Measurements from ENCODE around the gene MT1M. TPM values are rescaled to one million over a fixed set of nuclear protein-coding genes. Genes with fewer than 3 reads are reported as not detected.

The MT1M gene
- total RNA-seq, 1 experiment from 2014 or later, result not detected

GRCh38 chr16:56643833-56644232 lies 11.4 kb downstream of the MT1M start:
- H3K27ac ChIP-seq, result no peak overlapping the region
- H3K27me3 ChIP-seq (ENCODE audit: insufficient read depth, low read depth), result no peaks in the 10 kb centered on the region

GRCh38 chr16:56645311-56645710 lies 12.9 kb downstream of the MT1M start:
- no peaks in the 10 kb centered on the region for H3K79me2 ChIP-seq (ENCODE audit: low read depth)
- no peak overlapping the region for H3K4me2 ChIP-seq
- H3F3A ChIP-seq (ENCODE audit: insufficient read depth, low read depth), result peaks cover 27% of the 10 kb centered on the region
- no peak overlapping the region for H3K27ac ChIP-seq
- H3K4me3 ChIP-seq, result no peak overlapping the region
- no TSS peak for BruUV-seq (replicated peaks)
- no peaks in the 10 kb centered on the region for H3K9me2 ChIP-seq (ENCODE audit: insufficient read depth)
- no peaks in the 10 kb centered on the region for H3K36me3 ChIP-seq (ENCODE audit: low read depth)
- intact Hi-C loops (cut with micrococcal nuclease; ENCODE audit: unreplicated experiment), result no loop called here
- H3K9me3 ChIP-seq (ENCODE audit: insufficient read depth, low read depth), result no peaks in the 10 kb centered on the region
- peaks cover 5% of the 10 kb centered on the region; the same call in 1 of the 2 replicates for H4K20me1 ChIP-seq (ENCODE audit: insufficient read depth)
- peaks cover 33% of the 10 kb centered on the region for H3K4me1 ChIP-seq (replicated peaks; ENCODE audit: insufficient read depth)
- no peak overlapping the region for H2AFZ ChIP-seq
- no peak for TF ChIP-seq EZH2 (IDR thresholded peaks at IDR 0.05; ENCODE audit: low read depth)
- TF ChIP-seq CTCF (conservative IDR thresholded peaks at IDR 0.05), result no peak
- no peak for DNase-seq
- ChIA-PET POLR2A (ENCODE audit: unreplicated experiment) (no interaction called here), CTCF (no interaction called here)
- H3K27me3 ChIP-seq (ENCODE audit: insufficient read depth, low read depth), result no peaks in the 10 kb centered on the region

More at GRCh38 chr16:56643833-56644232, 11.4 kb downstream of the MT1M start:
- Histone ChIP-seq H3K79me2 (ENCODE audit: low read depth) (no peaks in the 10 kb centered on the region), H4K20me1 (ENCODE audit: insufficient read depth) (no peaks in the 10 kb centered on the region), H3K4me2 (peak overlapping the region; percentile 71), H2AFZ (no peak overlapping the region), H3K36me3 (ENCODE audit: low read depth) (no peaks in the 10 kb centered on the region), H3K4me1 (replicated peaks; ENCODE audit: insufficient read depth) (peaks cover 34% of the 10 kb centered on the region), H3K9me2 (ENCODE audit: insufficient read depth) (no peaks in the 10 kb centered on the region), H3K9me3 (ENCODE audit: insufficient read depth, low read depth) (no peaks in the 10 kb centered on the region), H3F3A (ENCODE audit: insufficient read depth, low read depth) (peaks cover 24% of the 10 kb centered on the region), H3K4me3 (peak overlapping the region; percentile 32; the same call in 1 of the 2 replicates)
- intact Hi-C loops (cut with micrococcal nuclease; ENCODE audit: unreplicated experiment), result loop anchor here (1.0 to 5.0 kb wide), 3 partner anchors 36 to 43 kb away; partner anchors contain the start of genes MT1X and MT2A
- TF ChIP-seq CTCF (conservative IDR thresholded peaks at IDR 0.05) (0 out of 2 replicates have a peak, but pooled peaks have one; percentile 7), EZH2 (IDR thresholded peaks at IDR 0.05; ENCODE audit: low read depth) (no peak)
- no TSS peak for BruUV-seq (replicated peaks)
- ChIA-PET CTCF (interaction anchor here (0.6 to 1.8 kb wide), 8 partner anchors 12 to 67 kb away, joined by 3 to 13 read pairs (median 3); partner anchors contain the start of gene MT2A), POLR2A (ENCODE audit: unreplicated experiment) (interaction anchor here (0.5 to 0.6 kb wide), 2 partner anchors 96 to 365 kb away, joined by 4 to 6 read pairs; no protein-coding TSS in a partner anchor)
- DNase-seq, result no peak

- peaks cover 30% of the 10 kb centered on the region for H3K4me1 ChIP-seq (replicated peaks; ENCODE audit: insufficient read depth)
- POLR2A ChIA-PET (ENCODE audit: unreplicated experiment), result no interaction called here
- no peaks in the 10 kb centered on the region for H3K36me3 ChIP-seq (ENCODE audit: low read depth)
- intact Hi-C loops (cut with micrococcal nuclease; ENCODE audit: unreplicated experiment), result no loop called here
- no peaks in the 10 kb centered on the region for H3K79me2 ChIP-seq (ENCODE audit: low read depth)
- H3K27ac ChIP-seq, result no peak overlapping the region
- BruUV-seq (replicated peaks), result no TSS peak
- no peaks in the 10 kb centered on the region for H3K9me3 ChIP-seq (ENCODE audit: insufficient read depth, low read depth)
- DNase-seq, result no peak
- no peak overlapping the region for H3K4me2 ChIP-seq
- H3K4me3 ChIP-seq, result no peak overlapping the region
- CTCF ChIA-PET, result no interaction called here
- no peaks in the 10 kb centered on the region for H3K9me2 ChIP-seq (ENCODE audit: insufficient read depth)
- TF ChIP-seq CTCF (conservative IDR thresholded peaks at IDR 0.05), result no peak
- TF ChIP-seq EZH2 (IDR thresholded peaks at IDR 0.05; ENCODE audit: low read depth), result no peak
- no peaks in the 10 kb centered on the region for H3K27me3 ChIP-seq (ENCODE audit: insufficient read depth, low read depth)
- H3F3A ChIP-seq (ENCODE audit: insufficient read depth, low read depth), result peaks cover 30% of the 10 kb centered on the region
- H2AFZ ChIP-seq, result no peak overlapping the region
- H4K20me1 ChIP-seq (ENCODE audit: insufficient read depth), result peaks cover 5% of the 10 kb centered on the region; the same call in 1 of the 2 replicates
Observed at GRCh38 chr16:56645838-56646237, 13.4 kb downstream of the MT1M start.

All from PC-9 (cell line).